ENCODE data around the gene EPHA5. TPM values are rescaled to one million over a fixed set of nuclear protein-coding genes. Genes with fewer than 3 reads are reported as not detected.

EPHA5 gene
- total RNA-seq, 1 donor, result 0.72 TPM

DNA sequence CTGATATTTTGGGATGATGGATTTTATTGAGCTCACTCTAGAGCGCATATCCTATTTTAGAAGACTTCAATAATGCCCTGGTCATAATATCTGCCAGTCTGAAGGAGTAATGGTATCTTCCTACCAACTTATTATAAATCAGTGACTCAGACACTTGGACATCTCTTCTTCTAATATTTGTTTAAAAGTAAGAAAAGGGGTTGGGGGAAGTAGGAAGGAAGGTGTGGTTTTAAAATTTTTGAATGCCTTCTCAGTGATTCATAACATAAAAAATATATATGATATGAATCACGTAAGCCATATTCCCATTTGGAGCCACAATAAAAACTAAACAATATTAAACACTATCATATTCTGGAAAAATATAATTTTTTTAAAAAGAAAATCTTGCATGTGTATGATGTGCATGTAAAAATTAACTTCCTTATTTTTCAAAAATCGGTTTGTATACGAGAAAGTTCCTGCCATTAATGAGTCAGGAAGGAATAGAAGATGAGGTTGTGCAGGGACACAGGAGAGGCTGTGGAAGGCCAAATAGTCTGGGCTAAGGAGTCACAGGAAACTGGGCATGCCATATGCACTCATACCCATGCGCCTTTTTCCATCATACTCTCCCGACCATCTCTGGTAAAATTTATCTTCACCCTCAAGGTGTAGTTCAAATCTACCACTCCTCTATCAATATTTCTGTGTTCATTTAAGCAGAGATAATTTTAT is 286.5 kb downstream of the EPHA5 start:
- no peak for TF ChIP-seq CTCF (IDR thresholded peaks at IDR 0.05; ENCODE audit: extremely low read depth, low read depth, low read length)
- Histone ChIP-seq H3K4me3 (ENCODE audit: insufficient read depth, low read length) (no peak overlapping the region), H3K4me1 (ENCODE audit: insufficient read depth, low read length) (peaks cover 5% of the 10 kb centered on the region), H4K20me1 (ENCODE audit: insufficient read depth, low read length) (no peaks in the 10 kb centered on the region), H3K27ac (ENCODE audit: low read depth, low read length) (peak overlapping the region; percentile 15), H3K9me3 (ENCODE audit: low read depth, low read length) (no peaks in the 10 kb centered on the region), H2AFZ (ENCODE audit: low read length) (peak overlapping the region; percentile 32), H3K27me3 (ENCODE audit: insufficient read depth, low read length) (no peaks in the 10 kb centered on the region), H3K4me2 (ENCODE audit: insufficient read depth, low read length) (no peak overlapping the region), H3K36me3 (ENCODE audit: insufficient read depth, low read length) (no peaks in the 10 kb centered on the region), H3K79me2 (ENCODE audit: insufficient read depth, low read length) (no peaks in the 10 kb centered on the region)
- no peak for DNase-seq (ENCODE audit: insufficient read length, low spot score, missing footprints)

GRCh38 chr4:65381648-65382047 is 288.6 kb downstream of the EPHA5 start:
- Histone ChIP-seq H3K36me3 (ENCODE audit: insufficient read depth, low read length) (no peaks in the 10 kb centered on the region), H4K20me1 (ENCODE audit: insufficient read depth, low read length) (no peaks in the 10 kb centered on the region), H3K4me1 (ENCODE audit: insufficient read depth, low read length) (peaks cover 5% of the 10 kb centered on the region), H3K27me3 (ENCODE audit: insufficient read depth, low read length) (no peaks in the 10 kb centered on the region), H3K79me2 (ENCODE audit: insufficient read depth, low read length) (no peaks in the 10 kb centered on the region), H3K9me3 (ENCODE audit: low read depth, low read length) (no peaks in the 10 kb centered on the region), H3K27ac (ENCODE audit: low read depth, low read length) (no peak overlapping the region), H2AFZ (ENCODE audit: low read length) (no peak overlapping the region), H3K4me2 (ENCODE audit: insufficient read depth, low read length) (no peak overlapping the region), H3K4me3 (ENCODE audit: insufficient read depth, low read length) (no peak overlapping the region)
- no peak for DNase-seq (ENCODE audit: insufficient read length, low spot score, missing footprints)
- no peak for TF ChIP-seq CTCF (IDR thresholded peaks at IDR 0.05; ENCODE audit: extremely low read depth, low read depth, low read length)

- no peaks in the 10 kb centered on the region for H3K79me2 ChIP-seq (ENCODE audit: insufficient read depth, low read length)
- H3K9me3 ChIP-seq (ENCODE audit: low read depth, low read length), result no peaks in the 10 kb centered on the region
- H4K20me1 ChIP-seq (ENCODE audit: insufficient read depth, low read length), result no peaks in the 10 kb centered on the region
- no peak overlapping the region for H3K27ac ChIP-seq (ENCODE audit: low read depth, low read length)
- H3K4me3 ChIP-seq (ENCODE audit: insufficient read depth, low read length), result no peak overlapping the region
- TF ChIP-seq CTCF (IDR thresholded peaks at IDR 0.05; ENCODE audit: extremely low read depth, low read depth, low read length), result no peak
- H3K4me2 ChIP-seq (ENCODE audit: insufficient read depth, low read length), result no peak overlapping the region
- no peaks in the 10 kb centered on the region for H3K27me3 ChIP-seq (ENCODE audit: insufficient read depth, low read length)
- H3K36me3 ChIP-seq (ENCODE audit: insufficient read depth, low read length), result no peaks in the 10 kb centered on the region
- no peak overlapping the region for H2AFZ ChIP-seq (ENCODE audit: low read length)
- no peak for DNase-seq (ENCODE audit: insufficient read length, low spot score, missing footprints)
- H3K4me1 ChIP-seq (ENCODE audit: insufficient read depth, low read length), result no peaks in the 10 kb centered on the region
Observed at GRCh38 chr4:65370709-65371108, 299.6 kb downstream of the EPHA5 start.

DNA sequence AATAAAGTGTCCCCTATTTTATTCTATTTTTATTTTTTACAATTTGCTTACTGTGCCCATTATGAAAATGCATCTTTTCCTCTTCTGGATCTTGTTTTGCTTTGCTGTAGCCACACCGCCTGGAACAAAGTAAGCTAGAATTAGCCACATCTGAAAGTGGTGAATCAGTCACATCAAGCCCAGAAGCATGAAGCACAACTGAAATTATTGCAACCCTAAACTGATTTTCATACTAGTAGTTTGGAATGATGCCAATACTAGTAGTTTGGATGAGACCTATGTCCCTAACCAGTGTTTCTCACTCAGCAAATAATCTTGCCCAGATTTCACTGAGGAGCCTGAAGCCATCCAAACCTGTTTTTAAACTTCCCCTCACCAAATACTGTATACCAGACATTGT is 303.0 kb downstream of the EPHA5 start:
- H3K79me2 ChIP-seq (ENCODE audit: insufficient read depth, low read length), result no peaks in the 10 kb centered on the region
- no peaks in the 10 kb centered on the region for H3K36me3 ChIP-seq (ENCODE audit: insufficient read depth, low read length)
- TF ChIP-seq CTCF (IDR thresholded peaks at IDR 0.05; ENCODE audit: extremely low read depth, low read depth, low read length), result no peak
- no peaks in the 10 kb centered on the region for H3K4me1 ChIP-seq (ENCODE audit: insufficient read depth, low read length)
- H3K4me3 ChIP-seq (ENCODE audit: insufficient read depth, low read length), result no peak overlapping the region
- H3K4me2 ChIP-seq (ENCODE audit: insufficient read depth, low read length), result no peak overlapping the region
- DNase-seq (ENCODE audit: insufficient read length, low spot score, missing footprints), result no peak
- H3K9me3 ChIP-seq (ENCODE audit: low read depth, low read length), result no peaks in the 10 kb centered on the region
- H2AFZ ChIP-seq (ENCODE audit: low read length), result no peak overlapping the region
- H3K27ac ChIP-seq (ENCODE audit: low read depth, low read length), result no peak overlapping the region
- no peaks in the 10 kb centered on the region for H4K20me1 ChIP-seq (ENCODE audit: insufficient read depth, low read length)
- no peaks in the 10 kb centered on the region for H3K27me3 ChIP-seq (ENCODE audit: insufficient read depth, low read length)
